ENCODE measurements around the gene ACTR3C.
"Not testable (repeated sequence)": the region's sequence is repeated elsewhere in the genome, so short reads cannot be mapped to it uniquely, and the experiment has no call there.

The ACTR3C gene

GRCh38 chr7:150281681-150282403 lies 41.5 kb downstream of the ACTR3C start:
- not testable (repeated sequence) for DNase-seq (ENCODE audit: low spot score)

DNA sequence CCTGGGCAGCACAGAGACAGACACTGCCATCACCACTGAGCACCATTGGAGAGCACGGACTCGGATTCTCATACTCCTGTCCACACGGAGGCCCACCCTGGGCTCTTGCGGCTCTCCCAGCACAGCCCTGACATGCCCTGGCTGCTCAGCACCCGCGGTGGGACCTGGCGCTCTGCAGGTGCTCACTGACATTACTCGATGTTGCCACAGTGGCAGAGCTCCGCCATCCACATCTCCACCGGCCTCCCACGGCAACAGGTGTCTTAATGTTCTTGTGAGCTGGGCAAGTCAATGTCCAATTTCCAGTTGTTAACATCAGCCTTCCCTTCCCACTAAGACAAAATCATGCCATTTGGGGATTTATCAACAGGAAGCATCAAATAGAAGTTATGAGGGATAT lies 45.0 kb downstream of the ACTR3C start:
- DNase-seq (ENCODE audit: low spot score), result not testable (repeated sequence)

DNA sequence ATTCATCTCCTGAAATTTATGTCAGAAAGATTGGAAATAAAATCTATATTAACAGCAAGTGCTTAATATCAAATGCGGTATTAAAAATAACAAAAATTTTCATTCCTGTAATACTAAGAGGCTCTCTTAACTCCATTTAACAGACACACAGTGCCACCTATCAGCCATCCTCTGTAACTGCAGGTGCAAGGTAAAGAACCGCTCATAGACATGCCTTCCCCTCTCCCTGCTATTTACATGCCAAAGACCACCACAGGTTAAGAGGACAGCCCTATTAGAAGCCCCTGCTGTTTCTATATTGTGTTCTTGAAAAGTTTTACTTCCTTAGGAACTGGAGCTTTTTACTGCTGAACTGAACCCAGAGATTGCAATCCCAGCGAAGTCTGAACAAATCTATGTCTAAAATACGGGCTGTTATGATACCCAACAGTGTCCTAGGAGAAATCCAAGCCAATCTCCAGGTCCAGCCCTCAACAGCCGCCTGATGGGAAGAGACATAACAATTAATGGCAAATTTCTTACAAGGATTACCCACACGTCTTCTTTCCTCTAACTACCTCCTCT lies 47.1 kb downstream of the ACTR3C start:
- peak; percentile 26 for DNase-seq (ENCODE audit: low spot score)

- not testable (repeated sequence) for DNase-seq (ENCODE audit: low spot score)
Observed at GRCh38 chr7:150271898-150272297, 51.4 kb downstream of the ACTR3C start.

DNA sequence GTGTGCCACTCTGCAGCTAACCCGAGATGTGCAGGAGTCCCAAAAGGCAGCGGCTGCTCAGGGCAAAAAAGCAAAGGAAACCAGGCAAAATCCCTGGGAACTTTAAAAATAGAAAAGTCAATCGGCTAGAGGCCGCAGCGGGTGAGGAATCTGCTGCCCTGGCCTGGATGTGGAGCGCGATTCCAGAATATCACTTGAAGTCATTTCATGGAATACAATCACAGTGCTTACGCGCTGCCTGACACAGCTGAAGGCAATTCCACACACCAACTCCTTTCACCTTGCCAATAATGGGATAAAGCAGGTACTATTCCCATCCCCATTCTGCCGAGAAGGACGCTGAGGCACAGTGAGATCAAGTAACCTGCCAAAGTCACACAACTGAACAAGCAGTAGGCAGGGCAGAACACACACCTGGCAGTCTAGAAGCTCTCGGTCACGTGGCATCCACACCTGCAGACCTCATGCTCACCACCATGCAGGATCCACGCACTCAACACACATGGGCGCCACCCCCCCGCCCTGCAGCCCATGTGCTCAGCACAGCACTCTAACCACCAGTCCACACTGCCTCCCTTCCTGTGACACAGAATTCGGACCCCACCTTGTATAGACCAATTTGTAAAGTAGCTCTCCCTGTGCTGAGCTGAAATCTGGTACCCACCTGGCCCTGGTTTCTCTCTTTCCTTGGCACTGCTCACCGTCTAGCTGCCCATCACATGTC lies 53.1 kb downstream of the ACTR3C start:
- not testable (repeated sequence) for DNase-seq (ENCODE audit: low spot score)

GRCh38 chr7:150268798-150269197 lies 54.5 kb downstream of the ACTR3C start:
- DNase-seq (ENCODE audit: low spot score), result not testable (repeated sequence)

DNA sequence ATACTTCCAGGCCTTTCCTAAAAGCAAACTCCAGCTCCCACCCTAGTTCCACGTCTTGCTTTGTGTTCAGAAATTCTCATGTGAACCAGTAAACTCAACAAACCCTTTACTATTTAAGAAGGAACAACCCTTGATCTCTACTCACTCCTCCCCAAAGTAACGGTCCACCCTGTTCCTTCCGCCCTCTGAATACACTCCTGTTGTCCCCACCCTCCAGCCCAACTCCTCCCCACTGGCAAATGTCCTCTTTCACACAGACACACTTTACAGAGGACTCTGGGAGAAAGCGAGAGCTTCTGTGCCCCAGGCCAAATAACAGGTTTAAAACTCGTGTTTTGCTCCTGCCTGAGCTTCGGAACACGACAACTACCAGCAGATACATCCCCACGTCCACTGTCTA lies 55.1 kb downstream of the ACTR3C start:
- DNase-seq (ENCODE audit: low spot score), result not testable (repeated sequence)

GRCh38 chr7:150266953-150267665 lies 56.2 kb downstream of the ACTR3C start:
- DNase-seq (ENCODE audit: low spot score), result not testable (repeated sequence)

DNA sequence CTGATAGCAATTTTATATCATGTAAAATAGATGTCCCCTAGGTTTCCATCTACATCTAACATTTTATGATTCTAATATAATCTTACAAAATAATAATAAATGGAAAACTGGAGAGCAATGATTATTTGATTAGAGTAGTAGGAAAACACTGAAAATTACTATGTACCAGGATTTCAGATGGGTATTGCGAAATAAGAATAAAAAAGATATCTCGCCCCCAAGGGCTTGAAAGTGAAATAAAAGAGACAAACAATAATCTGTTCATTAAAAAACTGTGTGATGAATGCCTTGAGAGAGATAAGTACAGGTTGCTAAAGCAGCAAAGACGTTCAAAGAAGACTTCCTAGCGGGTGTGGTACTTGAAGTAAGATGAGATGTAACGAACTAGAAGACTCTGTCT lies 60.7 kb downstream of the ACTR3C start:
- not testable (repeated sequence) for DNase-seq (ENCODE audit: low spot score)

DNA sequence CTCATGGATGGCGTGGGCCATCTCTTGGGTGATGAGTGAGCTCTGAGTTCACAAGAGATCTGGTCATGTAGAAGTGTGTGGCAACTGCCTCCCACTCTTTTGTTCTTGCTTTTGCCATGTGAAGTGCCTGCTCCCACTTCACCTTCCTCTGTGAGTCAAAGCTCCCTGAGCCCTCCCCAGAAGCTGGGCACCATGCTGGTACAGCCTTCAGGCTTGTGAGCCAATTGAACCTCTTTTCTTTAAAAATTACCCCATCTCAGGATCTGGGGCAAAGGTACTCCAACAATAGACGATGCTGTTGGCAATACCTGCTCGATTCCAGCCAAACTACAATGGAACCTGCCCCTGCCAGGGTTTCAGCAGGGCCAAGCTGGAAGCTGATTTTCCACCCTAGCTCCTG lies 75.6 kb downstream of the ACTR3C start:
- DNase-seq (ENCODE audit: low spot score), result not testable (repeated sequence)

DNA sequence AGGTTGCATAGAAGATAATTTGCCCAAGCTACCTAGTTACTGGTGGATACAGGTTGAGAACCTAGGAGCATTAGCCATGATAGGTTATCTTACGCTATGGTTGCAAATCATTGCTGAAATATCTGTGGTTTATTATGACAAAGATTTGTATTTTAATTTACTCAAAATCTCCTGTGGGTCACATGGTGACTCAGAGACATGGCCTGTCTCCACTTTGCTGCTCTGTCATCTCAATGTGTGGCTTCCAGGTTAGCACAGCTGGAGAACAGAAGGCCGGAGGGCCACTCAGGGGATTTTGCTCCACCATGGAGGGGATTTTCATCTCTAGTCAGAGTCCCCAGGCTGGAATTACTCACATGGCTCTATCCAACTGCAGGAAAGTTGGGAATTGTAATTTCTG lies 78.1 kb downstream of the ACTR3C start:
- not testable (repeated sequence) for DNase-seq (ENCODE audit: low spot score)

- not testable (repeated sequence) for DNase-seq (ENCODE audit: low spot score)
Observed at GRCh38 chr7:150242935-150243334, 80.4 kb downstream of the ACTR3C start.

DNA sequence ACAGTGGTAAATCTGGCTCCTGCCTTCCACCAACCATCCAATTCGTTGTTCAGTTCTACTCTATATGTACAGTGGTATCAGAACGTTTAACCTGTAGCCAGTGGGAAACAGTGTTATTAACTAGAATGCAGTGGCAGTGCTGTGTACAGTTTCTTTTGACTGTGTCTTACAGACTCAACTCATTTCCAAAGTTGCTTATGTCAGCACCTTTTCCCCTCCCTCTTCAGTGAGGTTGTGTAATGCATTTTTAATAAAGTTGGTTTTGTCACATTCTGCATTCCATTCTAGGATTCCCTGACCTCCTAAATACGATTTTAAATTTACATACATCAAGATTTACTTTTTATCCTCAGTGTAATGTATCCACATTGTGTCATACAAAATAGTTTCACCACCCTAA lies 97.9 kb downstream of the ACTR3C start:
- DNase-seq (ENCODE audit: low spot score), result not testable (repeated sequence)

DNA sequence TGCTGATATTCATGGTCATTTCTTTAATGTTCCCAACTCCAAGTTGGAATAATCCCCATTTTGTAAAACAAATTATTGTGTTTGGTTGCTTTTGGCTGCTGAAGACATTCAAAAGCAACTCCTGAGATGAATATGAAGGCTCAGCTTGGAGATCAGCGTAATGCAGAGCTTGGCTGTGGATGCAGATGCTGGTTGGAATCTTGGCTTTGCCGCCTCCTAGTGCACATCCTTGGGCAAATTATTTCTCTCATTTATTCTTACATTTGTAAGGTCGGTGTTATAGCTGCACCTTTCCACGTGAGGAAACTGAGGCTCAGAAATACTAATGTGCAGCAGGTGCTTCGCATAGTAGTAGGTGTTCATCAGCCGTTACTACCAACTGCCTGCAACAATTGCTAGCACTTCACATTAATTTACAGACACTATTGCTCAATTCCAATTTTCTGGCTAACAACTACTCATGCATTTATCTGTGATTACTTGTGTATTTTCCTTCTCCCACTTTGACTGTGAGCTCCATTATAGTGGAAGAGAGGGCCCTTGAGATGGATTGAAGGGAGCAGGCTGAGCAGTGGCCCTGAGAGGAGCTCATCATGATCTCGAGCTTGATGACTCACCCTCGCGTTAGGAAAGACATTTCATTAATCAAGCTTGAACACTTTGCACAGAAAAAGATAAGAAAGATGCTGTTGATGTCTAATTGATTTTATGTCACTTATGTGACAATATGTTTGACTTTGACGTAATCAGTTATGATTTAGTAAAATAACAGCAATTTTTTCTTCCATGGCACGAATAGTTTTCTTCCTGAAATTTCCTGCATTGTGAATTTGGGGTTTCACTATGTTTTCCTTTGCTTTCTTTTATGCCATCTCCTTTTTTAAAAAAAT lies 101.0 kb downstream of the ACTR3C start:
- not testable (repeated sequence) for DNase-seq (ENCODE audit: low spot score)

- not testable (repeated sequence) for DNase-seq (ENCODE audit: low spot score)
Observed at GRCh38 chr7:150220673-150221181, 102.6 kb downstream of the ACTR3C start.

DNA sequence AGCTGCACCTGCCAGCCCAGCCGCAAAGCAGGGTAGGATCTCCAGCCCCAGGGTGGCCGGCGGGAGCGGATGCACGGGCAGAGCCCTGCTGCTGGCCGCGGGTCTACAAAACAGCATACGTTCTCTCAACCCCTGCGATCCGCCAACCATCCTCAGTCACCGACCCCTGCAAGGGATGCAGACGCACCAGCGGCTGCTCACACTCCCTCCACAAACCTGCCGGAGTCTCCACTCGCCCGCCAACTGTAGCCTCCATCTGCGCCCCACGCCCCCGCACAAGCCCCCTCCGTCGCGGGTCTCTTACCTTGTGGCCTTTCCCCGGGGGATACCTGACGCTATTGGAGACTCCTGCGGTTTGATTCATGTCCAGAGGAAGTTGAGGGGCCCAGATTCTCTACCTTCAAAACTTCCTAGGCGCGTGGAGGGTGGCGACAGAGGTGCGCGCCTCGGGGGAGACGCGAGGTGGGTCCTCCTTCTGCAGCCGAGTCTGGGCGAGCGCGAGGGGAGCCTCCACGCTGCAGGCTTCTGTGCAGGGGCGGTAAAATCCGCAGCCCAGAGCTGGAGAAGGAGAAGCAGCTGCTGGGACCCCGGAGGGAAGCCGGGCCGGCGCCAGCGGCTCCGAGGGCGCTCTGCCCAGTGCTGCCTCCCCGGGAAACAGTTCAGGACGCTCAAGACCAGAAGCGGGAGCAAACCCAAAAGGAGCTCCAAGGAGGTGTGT lies 103.2 kb downstream of the ACTR3C start:
- DNase-seq (ENCODE audit: low spot score), result peak; percentile 7

DNA sequence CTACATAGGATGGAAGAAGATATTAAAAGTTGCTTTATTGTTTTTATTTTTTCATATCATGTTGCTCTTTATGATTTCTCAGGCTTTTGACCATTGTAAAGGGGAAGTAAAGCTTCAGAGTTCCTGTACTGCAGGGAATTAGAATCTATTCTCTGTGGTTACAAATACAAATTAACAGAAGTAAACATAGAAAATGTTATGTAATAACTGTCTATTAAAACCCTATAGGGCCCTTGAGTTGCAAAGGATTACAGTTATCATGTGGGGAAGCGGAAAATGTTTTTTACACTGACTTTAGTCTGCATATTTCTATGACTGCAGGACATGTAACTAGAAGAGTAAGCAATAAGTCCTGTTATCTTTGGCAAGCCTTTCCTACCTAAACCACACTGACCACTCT lies 116.5 kb downstream of the ACTR3C start:
- not testable (repeated sequence) for DNase-seq (ENCODE audit: low spot score)

DNA sequence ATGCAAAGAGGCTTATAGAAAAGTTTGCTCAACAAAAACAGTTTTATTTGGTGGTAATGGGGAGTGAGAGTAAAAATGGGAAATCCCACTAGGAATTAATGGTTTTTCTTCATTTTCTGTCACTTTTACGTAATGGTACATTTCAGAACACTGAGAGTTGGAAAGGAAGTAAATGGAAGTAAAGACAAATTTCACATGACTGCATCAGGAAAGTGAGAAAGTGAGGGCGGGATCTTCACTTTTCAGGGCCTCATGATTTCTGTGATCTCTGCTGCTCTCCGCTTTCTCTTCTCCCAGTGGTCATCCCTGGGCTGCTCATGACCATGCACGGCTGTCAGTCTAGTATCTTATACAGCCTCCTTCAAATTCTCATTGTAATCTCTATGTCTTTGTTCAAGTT lies 117.5 kb downstream of the ACTR3C start:
- DNase-seq (ENCODE audit: low spot score), result not testable (repeated sequence)

GRCh38 chr7:150204577-150204976 lies 118.8 kb downstream of the ACTR3C start:
- DNase-seq (ENCODE audit: low spot score), result not testable (repeated sequence)

GRCh38 chr7:150202894-150203293 lies 120.5 kb downstream of the ACTR3C start:
- not testable (repeated sequence) for DNase-seq (ENCODE audit: low spot score)

Data from iPS-NIHi11 (cell line).